Small intestine (tissue), 7 donors: ENCODE results near the gene CEMIP. TPM values are rescaled to one million over a fixed set of nuclear protein-coding genes. Genes with fewer than 3 reads are reported as not detected.
"Not testable (repeated sequence)": the region's sequence is repeated elsewhere in the genome, so short reads cannot be mapped to it uniquely, and the experiment has no call there.

Experiments used
- DNase-seq, 2 donors: peaks; one replicate each; pipeline versions ENCODE4 v3.0.0 to v3.0.0-alpha.2; 2013
- FAIRE-seq: peaks from 2 replicates; lab custom pipeline; 2012; peaks lifted over from hg19 to GRCh38; lab: Jason Lieb, UNC
- H3K27ac ChIP-seq, 3 donors: one replicate each; pipeline ENCODE4 v1.5.1; 2013; ENCODE audit warnings: low read length in 2 of 3, mild to moderate bottlenecking in 2 of 3, control low read depth in 1 of 3, inconsistent platforms in 1 of 3, low read depth in 1 of 3, moderate library complexity in 1 of 3
- H3K27me3 ChIP-seq, 3 donors: one replicate each; pipeline ENCODE4 v1.6.1; 2013; ENCODE audit warnings: low read length in 3 of 3, inconsistent platforms in 1 of 3; ENCODE audit not compliant: control insufficient read depth in 3 of 3, insufficient read depth in 3 of 3
- H3K36me3 ChIP-seq, 3 donors: one replicate each; pipeline ENCODE4 v1.6.1; 2013; ENCODE audit warnings: low read length in 3 of 3, inconsistent platforms in 1 of 3, low read depth in 1 of 3, mild to moderate bottlenecking in 1 of 3, moderate library complexity in 1 of 3; ENCODE audit not compliant: control insufficient read depth in 3 of 3, insufficient read depth in 2 of 3
- H3K4me1 ChIP-seq, 3 donors: one replicate each; pipeline ENCODE4 v1.6.1; 2013; ENCODE audit warnings: low read length in 2 of 3, inconsistent platforms in 1 of 3, low read depth in 1 of 3, mild to moderate bottlenecking in 1 of 3, moderate library complexity in 1 of 3; ENCODE audit not compliant: control insufficient read depth in 3 of 3, insufficient read depth in 2 of 3
- H3K4me3 ChIP-seq, 3 donors: one replicate each; pipeline ENCODE4 v1.5.1; 2013; ENCODE audit warnings: low read length in 3 of 3, control low read depth in 1 of 3, inconsistent platforms in 1 of 3, low read depth in 1 of 3, mild to moderate bottlenecking in 1 of 3, moderate library complexity in 1 of 3
- H3K9me3 ChIP-seq, 2 donors: one replicate each; pipeline ENCODE4 v1.6.1; 2013; ENCODE audit warnings: low read depth in 1 of 2, low read length in 1 of 2; ENCODE audit not compliant: control insufficient read depth in 2 of 2, insufficient read depth in 1 of 2
- WGBS, 3 donors: extraction: QIAGEN DNeasy Blood & Tissue Kit; methylation state at CpG; one replicate each; pipeline ENCODE4 v1.1.7; 2013; 5-methylcytosine and 5-hydroxymethylcytosine counted together
- polyA plus RNA-seq, 4 donors: library from polyadenylated mRNA; stranded (reverse) in 3 of 4; unstranded in 1 of 4; fragments of 200-250 nt in 3 of 4; fragments of 120-200 nt in 1 of 4; gene quantifications; one replicate each; pipeline versions ENCODE4 v1.2.1 to v1.2.3, GENCODE V29; 2013
- donor health status: healthy with polysubstance abuse.
- donor health status: control.
- donor health status: control.
- donor health status: Bipolar disorder and iron deficiency.
- donor health status: healthy.

CEMIP gene
- polyA plus RNA-seq, 4 donors: 0.27 to 1.4 (median 0.93) TPM

GRCh38 chr15:80949756-80950155 is 170.6 kb downstream of the CEMIP start:
- no peak for FAIRE-seq
- H3K27me3 ChIP-seq: no peaks in the 10 kb centered on the region
- no peak for DNase-seq
- H3K4me1 ChIP-seq: no peaks in the 10 kb centered on the region
- H3K36me3 ChIP-seq: peaks cover 2 to 51% (median 4%) of the 10 kb centered on the region in 3 donors
- H3K4me3 ChIP-seq: no peak overlapping the region
- WGBS, 3 donors: 93 to 100% (median 95%) methylated on average over 4 of the region's 4 CpGs
- no peaks in the 10 kb centered on the region for H3K9me3 ChIP-seq
- no peak overlapping the region for H3K27ac ChIP-seq

- peaks cover 2 to 46% (median 4%) of the 10 kb centered on the region in 3 donors for H3K36me3 ChIP-seq
Observed at GRCh38 chr15:80950291-80951078, 171.3 kb downstream of the CEMIP start.

GRCh38 chr15:80951941-80952340 is 172.8 kb downstream of the CEMIP start:
- WGBS, 3 donors: 75 to 78% (median 76%) methylated on average over 5 of the region's 5 CpGs
- Histone ChIP-seq H3K4me1 (no peaks in the 10 kb centered on the region), H3K9me3 (no peaks in the 10 kb centered on the region), H3K36me3 (peaks cover 2 to 43% (median 4%) of the 10 kb centered on the region in 3 donors), H3K27ac (no peak overlapping the region), H3K27me3 (no peaks in the 10 kb centered on the region), H3K4me3 (no peak overlapping the region)
- DNase-seq (no peak), FAIRE-seq (no peak)

More at GRCh38 chr15:80950291-80951078, 171.3 kb downstream of the CEMIP start:
- Histone ChIP-seq H3K4me1 (no peaks in the 10 kb centered on the region), H3K27ac (no peak overlapping the region), H3K4me3 (no peak overlapping the region), H3K27me3 (no peaks in the 10 kb centered on the region), H3K9me3 (no peaks in the 10 kb centered on the region)
- FAIRE-seq (no peak), DNase-seq (no peak)
- 91 to 93% (median 91%) methylated on average over 8 of the region's 8 CpGs for WGBS, 3 donors

GRCh38 chr15:80953001-80953952 is 174.1 kb downstream of the CEMIP start:
- H3K4me3 ChIP-seq: no peak overlapping the region
- WGBS, 3 donors: 93 to 98% (median 97%) methylated on average over 12 of the region's 12 CpGs
- H3K27me3 ChIP-seq: no peaks in the 10 kb centered on the region
- DNase-seq: no peak
- no peaks in the 10 kb centered on the region for H3K4me1 ChIP-seq
- peaks cover 0 to 40% (median 4%) of the 10 kb centered on the region in 3 donors for H3K36me3 ChIP-seq
- FAIRE-seq: no peak
- no peaks in the 10 kb centered on the region for H3K9me3 ChIP-seq
- no peak overlapping the region for H3K27ac ChIP-seq

- Histone ChIP-seq H3K4me1 (no peaks in the 10 kb centered on the region), H3K4me3 (no peak overlapping the region), H3K36me3 (peaks cover 0 to 35% (median 4%) of the 10 kb centered on the region in 3 donors), H3K27me3 (no peaks in the 10 kb centered on the region), H3K9me3 (no peaks in the 10 kb centered on the region), H3K27ac (no peak overlapping the region)
- FAIRE-seq (no peak), DNase-seq (no peak)
- 89 to 94% (median 91%) methylated on average over 9 of the region's 9 CpGs for WGBS, 3 donors
Observed at GRCh38 chr15:80953953-80954778, 175.0 kb downstream of the CEMIP start.

- not testable (repeated sequence) for H3K4me3 ChIP-seq, FAIRE-seq, DNase-seq, H3K27me3 ChIP-seq, H3K9me3 ChIP-seq, H3K4me1 ChIP-seq, H3K27ac ChIP-seq
- WGBS, 3 donors: 90 to 94% (median 91%) methylated on average over 19 of the region's 19 CpGs
- H3K36me3 ChIP-seq: peaks cover 0 to 29% (median 2%) of the 10 kb centered on the region in 3 donors
Observed at GRCh38 chr15:80955571-80956452, 176.6 kb downstream of the CEMIP start.

- no peak for FAIRE-seq
- no peaks in the 10 kb centered on the region for H3K4me1 ChIP-seq
- H3K27me3 ChIP-seq: no peaks in the 10 kb centered on the region
- H3K9me3 ChIP-seq: no peaks in the 10 kb centered on the region
- 77 to 86% (median 82%) methylated on average over 2 of the region's 2 CpGs for WGBS, 3 donors
- DNase-seq: no peak
- H3K4me3 ChIP-seq: no peak overlapping the region
- peaks cover 0 to 23% (median 0%) of the 10 kb centered on the region in 3 donors for H3K36me3 ChIP-seq
- no peak overlapping the region for H3K27ac ChIP-seq
Observed at GRCh38 chr15:80957556-80957955, 178.4 kb downstream of the CEMIP start.
